B cell (primary cell): ENCODE data around the gene STMN3. TPM values are rescaled to one million over a fixed set of nuclear protein-coding genes. Genes with fewer than 3 reads are reported as not detected.

Experiments used
- ATAC-seq: fragments of 200-7000 bp; cut with Tn5 transposase; one replicate; pipeline ENCODE4 v1.10.0; 2021; ENCODE audit warnings: low read depth, mild to moderate bottlenecking, moderate number of reproducible peaks, moderate library complexity
- CTCF ChIA-PET: fragments of 350-600 bp; sonication (Branson Sonifier 250); formaldehyde crosslinking; loops from one replicate; lab custom pipeline; 2021; ENCODE audit warnings: antibody characterized with exemption, inconsistent platforms; lab: Charles Lee
- POLR2A ChIA-PET: fragments of 350-600 bp; sonication (Branson Sonifier 250); formaldehyde crosslinking; loops from one replicate; lab custom pipeline; 2021; ENCODE audit warnings: antibody characterized with exemption; lab: Charles Lee
- DNase-seq: peaks from one replicate; pipeline ENCODE4 v3.0.0; 2013
- H2AFZ ChIP-seq: 2 replicates; pipeline ENCODE4 v1.6.1; 2012; ENCODE audit warnings: mild to moderate bottlenecking, low read depth, low read length; ENCODE audit not compliant: insufficient read depth, poor library complexity, severe bottlenecking
- H3K27ac ChIP-seq, 2 donors: 1 replicate in 1 of 2; 2 replicates in 1 of 2; pipeline ENCODE4 v1.5.1; 2012 to 2013; ENCODE audit warnings: low read length in 2 of 2, mild to moderate bottlenecking in 2 of 2, moderate library complexity in 1 of 2
- H3K27me3 ChIP-seq, 4 experiments: fragments of 200-600 bp in 1 of 4; sonication (generic) in 1 of 4; replicated peaks in 1 of 4; 1 replicate in 2 of 4; 2 replicates in 2 of 4; pipeline versions ENCODE4 v1.6.1 to v1.7.0; 2013 to 2016; ENCODE audit warnings: low read length in 3 of 4, mild to moderate bottlenecking in 2 of 4, mixed read lengths in 1 of 4, moderate library complexity in 1 of 4; ENCODE audit not compliant: insufficient read depth in 4 of 4, control insufficient read depth in 3 of 4; ENCODE audit errors: control extremely low read depth in 1 of 4
- H3K36me3 ChIP-seq, 2 experiments: replicated peaks in 1 of 2; 1 replicate in 1 of 2; 2 replicates in 1 of 2; pipeline versions ENCODE4 v1.6.1 to v1.7.1; 2013; ENCODE audit warnings: low read length in 1 of 2; ENCODE audit not compliant: insufficient read depth in 2 of 2, control insufficient read depth in 1 of 2; ENCODE audit errors: control extremely low read depth in 1 of 2, extremely low read depth in 1 of 2
- H3K4me1 ChIP-seq, 2 donors: fragments of 200-600 bp in 1 of 2; sonication (generic) in 1 of 2; 1 replicate in 1 of 2; 2 replicates in 1 of 2; pipeline versions ENCODE4 v1.5.1 to v1.6.1; 2013 to 2017; ENCODE audit warnings: low read length in 2 of 2; ENCODE audit not compliant: control insufficient read depth in 2 of 2, insufficient read depth in 2 of 2
- H3K4me2 ChIP-seq: replicated peaks from 2 replicates; pipeline ENCODE3; 2012; ENCODE audit warnings: mild to moderate bottlenecking, low read depth, low read length; ENCODE audit not compliant: poor library complexity, severe bottlenecking
- H3K4me3 ChIP-seq, 5 experiments: fragments of 200-600 bp in 1 of 5; sonication (generic) in 1 of 5; 1 replicate in 3 of 5; 2 replicates in 2 of 5; pipeline versions ENCODE4 v1.5.1 to v1.7.0; 2011 to 2016; ENCODE audit warnings: low read length in 4 of 5, mild to moderate bottlenecking in 4 of 5, low read depth in 2 of 5, control low read depth in 1 of 5, moderate library complexity in 1 of 5; ENCODE audit not compliant: insufficient read depth in 1 of 5; ENCODE audit errors: control extremely low read depth in 1 of 5, extremely low read depth in 1 of 5
- H3K79me2 ChIP-seq: fragments of 200-600 bp; sonication (generic); one replicate; pipeline ENCODE4 v1.6.0; 2016; ENCODE audit warnings: low read length; ENCODE audit not compliant: control insufficient read depth, insufficient read depth
- H3K9ac ChIP-seq: fragments of 200-600 bp; sonication (generic); 2 replicates; pipeline ENCODE4 v1.6.1; 2017; ENCODE audit warnings: mild to moderate bottlenecking, low read length, moderate library complexity
- H3K9me3 ChIP-seq, 3 donors: one replicate each; pipeline versions ENCODE4 v1.6.1 to v1.7.1; 2013; ENCODE audit warnings: low read length in 2 of 3; ENCODE audit not compliant: control insufficient read depth in 2 of 3, insufficient read depth in 1 of 3; ENCODE audit errors: control extremely low read depth in 1 of 3
- H4K20me1 ChIP-seq: 2 replicates; pipeline ENCODE4 v1.6.0; 2012; ENCODE audit warnings: mild to moderate bottlenecking, low read length; ENCODE audit not compliant: insufficient read depth, control insufficient read depth, poor library complexity, severe bottlenecking
- H3K27ac Mint-ChIP-seq: one replicate; pipeline ENCODE4 v1.8.0; 2021; ENCODE audit warnings: mixed read lengths
- H3K27me3 Mint-ChIP-seq: one replicate; pipeline ENCODE4 v1.8.0; 2021; ENCODE audit warnings: mixed read lengths
- H3K4me1 Mint-ChIP-seq: one replicate; pipeline ENCODE4 v1.8.0; 2021; ENCODE audit warnings: mixed read lengths
- H3K4me3 Mint-ChIP-seq: one replicate; pipeline ENCODE4 v1.8.0; 2021; ENCODE audit warnings: mixed read lengths
- H3K9me3 Mint-ChIP-seq: one replicate; pipeline ENCODE4 v1.8.0; 2022; ENCODE audit warnings: mixed read lengths; ENCODE audit not compliant: insufficient read depth
- CTCF ChIP-seq: fragments of 200-600 bp; IDR thresholded peaks from one replicate; pipeline ENCODE4 v1.8.0; 2022; ENCODE audit warnings: antibody characterized with exemption, mild to moderate bottlenecking
- EZH2 ChIP-seq: IDR thresholded peaks from 2 replicates; pipeline ENCODE4 v1.6.1; 2012; ENCODE audit warnings: borderline replicate concordance, low read depth, mild to moderate bottlenecking, moderate library complexity, low read length; ENCODE audit not compliant: insufficient read depth, poor library complexity, severe bottlenecking
- WGBS: methylation state at CpG from one replicate; pipeline ENCODE4 v1.1.5; 2013; ENCODE audit warnings: missing lambda C conversion rate; ENCODE audit not compliant: insufficient coverage; 5-methylcytosine and 5-hydroxymethylcytosine counted together
- intact Hi-C: fragments of 100-400 bp; cut with micrococcal nuclease; formaldehyde crosslinking; loops from one replicate; pipeline ENCODE4 v1.10.0; 2022
- polyA plus RNA-seq: library from polyadenylated mRNA; depleted of rRNA; stranded (reverse); fragments of >200 nt; gene quantifications from 2 replicates; pipeline ENCODE4 v1.2.3, GENCODE V29; 2012
- total RNA-seq, 2 donors: library from RNA; stranded (reverse); fragments of 120-200 nt in 1 of 2; gene quantifications; 1 replicate in 1 of 2; 2 replicates in 1 of 2; pipeline versions ENCODE4 v1.2.3 to v1.2.4, GENCODE V29; 2013 to 2022

STMN3 gene
- total and polyA plus RNA-seq, 2 donors (not counting 1 experiment from before 2014, with no cell fraction given), result 35.0 to 59.4 TPM

DNA sequence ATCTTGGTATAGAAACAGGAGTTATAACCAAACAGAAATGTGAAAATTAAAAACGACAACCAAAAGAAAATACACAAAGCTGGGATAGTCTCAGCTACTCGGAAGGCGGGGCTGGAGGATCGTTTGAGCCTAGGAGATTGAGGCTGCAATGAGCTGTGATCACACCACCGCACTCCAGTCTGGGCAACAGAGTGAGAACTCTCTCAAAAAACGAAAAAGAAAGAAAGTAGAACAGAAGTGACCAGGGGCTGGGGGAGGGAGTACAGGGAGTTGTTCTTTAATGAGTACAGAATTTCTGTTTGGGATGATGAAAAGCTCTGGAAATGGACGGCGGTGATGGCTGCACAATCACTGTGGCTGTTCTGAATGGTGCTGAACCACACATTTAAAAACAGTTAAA is 32.2 kb downstream of the STMN3 start:
- POLR2A ChIA-PET, result interaction anchor here (0.7 kb wide), 1 partner anchor 14 kb away, joined by 3 read pairs; no protein-coding TSS in a partner anchor
- Histone ChIP-seq H3K4me1 (peaks cover 3 to 14% of the 10 kb centered on the region in 2 donors), H4K20me1 (peaks cover 28% of the 10 kb centered on the region), H2AFZ (no peak overlapping the region), H3K9ac (no peak overlapping the region), H3K4me3 (no peak overlapping the region), H3K27me3 (no peaks in the 10 kb centered on the region), H3K4me2 (no peak overlapping the region), H3K27ac (no peak overlapping the region), H3K36me3 (peaks cover 0 to 30% of the 10 kb centered on the region in 2 experiments), H3K79me2 (peaks cover 79% of the 10 kb centered on the region), H3K9me3 (no peaks in the 10 kb centered on the region)
- intact Hi-C loops, result no loop called here
- CTCF ChIA-PET, result no interaction called here
- no peak for TF ChIP-seq EZH2
- 91% methylated on average over 7 of the region's 8 CpGs for WGBS
- DNase-seq (no peak), ATAC-seq (no peak)
- no peak overlapping the region for H3K27ac Mint-ChIP-seq
- no peaks in the 10 kb centered on the region for H3K9me3 Mint-ChIP-seq
- peaks cover 17% of the 10 kb centered on the region for H3K4me1 Mint-ChIP-seq
- H3K4me3 Mint-ChIP-seq, result no peak overlapping the region
- H3K27me3 Mint-ChIP-seq, result no peaks in the 10 kb centered on the region

GRCh38 chr20:63619505-63619904 is 33.7 kb downstream of the STMN3 start:
- DNase-seq (no peak), ATAC-seq (no peak)
- peaks cover 0 to 6% of the 10 kb centered on the region in 2 donors for H3K4me1 ChIP-seq
- no peak overlapping the region for H3K27ac ChIP-seq
- no peaks in the 10 kb centered on the region for H3K27me3 ChIP-seq
- ChIA-PET POLR2A (interaction anchor here (1.1 to 1.3 kb wide), 2 partner anchors 8 to 22 kb away, joined by 5 to 6 read pairs; no protein-coding TSS in a partner anchor), CTCF (no interaction called here)
- H3K4me2 ChIP-seq, result no peak overlapping the region
- no peak overlapping the region for H3K4me3 ChIP-seq
- peaks cover 0 to 33% of the 10 kb centered on the region in 2 experiments for H3K36me3 ChIP-seq
- Mint-ChIP-seq H3K9me3 (no peaks in the 10 kb centered on the region), H3K4me3 (no peak overlapping the region), H3K27me3 (no peaks in the 10 kb centered on the region), H3K4me1 (peaks cover 13% of the 10 kb centered on the region), H3K27ac (no peak overlapping the region)
- H3K79me2 ChIP-seq, result peaks cover 88% of the 10 kb centered on the region
- TF ChIP-seq EZH2, result no peak
- no peak for TF ChIP-seq CTCF
- intact Hi-C loops, result no loop called here
- no peaks in the 10 kb centered on the region for H3K9me3 ChIP-seq
- 98% methylated on average over 12 of the region's 13 CpGs for WGBS
- H2AFZ ChIP-seq, result no peak overlapping the region
- no peak overlapping the region for H3K9ac ChIP-seq
- peaks cover 28% of the 10 kb centered on the region for H4K20me1 ChIP-seq
